Measurements from ENCODE around the gene LDLRAD2.

DNA sequence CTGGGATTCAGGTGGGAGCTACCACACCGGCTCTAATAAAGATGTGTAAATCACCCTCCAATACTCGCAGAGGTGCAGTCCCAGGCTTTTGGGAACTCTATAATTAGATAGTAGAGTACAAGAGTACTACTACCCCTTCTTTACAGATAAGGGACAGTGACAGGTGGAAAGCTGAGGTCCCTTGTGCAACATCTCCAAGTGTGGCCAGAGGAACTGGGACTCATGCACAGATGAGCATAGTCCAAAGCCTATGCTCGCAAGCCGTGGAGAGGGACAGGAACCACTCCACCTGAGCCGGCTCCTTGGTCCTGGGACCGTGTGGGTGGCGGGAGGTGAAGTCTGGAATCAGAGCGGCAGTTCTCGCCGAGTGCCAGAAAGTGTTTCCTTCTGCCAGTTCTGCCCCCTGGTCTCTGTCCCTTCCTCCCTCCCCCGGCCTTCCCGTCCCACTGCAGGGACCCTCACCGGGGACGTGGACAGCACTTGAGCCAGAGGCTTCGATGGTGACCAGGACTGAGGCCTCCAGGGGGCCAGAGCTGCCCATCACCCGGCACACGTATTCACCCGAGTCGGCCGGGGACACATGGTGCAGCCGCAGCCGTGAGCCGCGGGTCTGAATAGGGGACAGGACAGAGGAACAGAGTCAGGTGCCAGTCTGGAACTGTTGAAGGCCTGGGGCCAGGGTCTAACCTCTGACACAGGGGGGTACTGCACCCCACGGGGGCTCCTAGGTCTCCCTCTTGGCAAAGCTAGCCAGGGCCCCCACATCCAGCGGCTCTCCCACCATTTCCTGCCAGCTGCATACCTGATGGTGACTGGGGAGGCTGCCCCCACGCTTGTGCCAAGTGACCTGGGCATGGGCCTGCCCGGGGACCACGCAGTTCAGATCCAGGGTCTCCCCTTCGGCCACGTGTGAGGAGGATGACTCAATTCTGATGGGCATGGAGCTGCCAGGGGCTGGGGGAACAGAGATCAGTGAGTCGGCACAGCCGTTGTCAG, 33.9 kb downstream of the LDLRAD2 start:
- TF ChIP-seq POLR2AphosphoS5 (IDR thresholded peaks at IDR 0.05), result no peak
- TF ChIP-seq, protein P1, sequence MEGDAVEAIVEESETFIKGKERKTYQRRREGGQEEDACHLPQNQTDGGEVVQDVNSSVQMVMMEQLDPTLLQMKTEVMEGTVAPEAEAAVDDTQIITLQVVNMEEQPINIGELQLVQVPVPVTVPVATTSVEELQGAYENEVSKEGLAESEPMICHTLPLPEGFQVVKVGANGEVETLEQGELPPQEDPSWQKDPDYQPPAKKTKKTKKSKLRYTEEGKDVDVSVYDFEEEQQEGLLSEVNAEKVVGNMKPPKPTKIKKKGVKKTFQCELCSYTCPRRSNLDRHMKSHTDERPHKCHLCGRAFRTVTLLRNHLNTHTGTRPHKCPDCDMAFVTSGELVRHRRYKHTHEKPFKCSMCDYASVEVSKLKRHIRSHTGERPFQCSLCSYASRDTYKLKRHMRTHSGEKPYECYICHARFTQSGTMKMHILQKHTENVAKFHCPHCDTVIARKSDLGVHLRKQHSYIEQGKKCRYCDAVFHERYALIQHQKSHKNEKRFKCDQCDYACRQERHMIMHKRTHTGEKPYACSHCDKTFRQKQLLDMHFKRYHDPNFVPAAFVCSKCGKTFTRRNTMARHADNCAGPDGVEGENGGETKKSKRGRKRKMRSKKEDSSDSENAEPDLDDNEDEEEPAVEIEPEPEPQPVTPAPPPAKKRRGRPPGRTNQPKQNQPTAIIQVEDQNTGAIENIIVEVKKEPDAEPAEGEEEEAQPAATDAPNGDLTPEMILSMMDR (IDR thresholded peaks at IDR 0.05), result no peak
- no peak for TF ChIP-seq POLR2A (IDR thresholded peaks at IDR 0.05)
